Chondrocyte (in vitro differentiated cells): ENCODE data around the gene ERG. TPM values are rescaled to one million over a fixed set of nuclear protein-coding genes. Genes with fewer than 3 reads are reported as not detected.

Source experiments
- DNase-seq: peaks from one replicate; pipeline ENCODE4 v3.0.0; 2021; ENCODE audit warnings: mixed read lengths, low spot score
- H3K27ac Mint-ChIP-seq: one replicate; pipeline ENCODE4 v1.8.0; 2021; ENCODE audit warnings: mild to moderate bottlenecking, moderate library complexity, mixed read lengths; ENCODE audit not compliant: unreplicated experiment
- H3K27me3 Mint-ChIP-seq: 2 replicates; pipeline ENCODE4 v1.8.0; 2021; ENCODE audit warnings: low read depth, mixed read lengths
- H3K36me3 Mint-ChIP-seq: 2 replicates; pipeline ENCODE4 v1.8.0; 2021; ENCODE audit warnings: low read depth, mixed read lengths
- H3K4me1 Mint-ChIP-seq: 2 replicates; pipeline ENCODE4 v1.8.0; 2021; ENCODE audit warnings: low read depth, mild to moderate bottlenecking, mixed read lengths
- H3K4me3 Mint-ChIP-seq: one replicate; pipeline ENCODE4 v1.8.0; 2021; ENCODE audit warnings: mild to moderate bottlenecking, moderate library complexity, mixed read lengths; ENCODE audit not compliant: unreplicated experiment
- H3K9me3 Mint-ChIP-seq: 2 replicates; pipeline ENCODE4 v1.8.0; 2021; ENCODE audit warnings: low read depth, mixed read lengths
- CTCF ChIP-seq: fragments of 200-600 bp; sonication (generic); IDR thresholded peaks from 2 replicates; pipeline ENCODE4 v1.5.0; 2021; ENCODE audit warnings: antibody characterized with exemption, mild to moderate bottlenecking, moderate library complexity
- total RNA-seq: library from RNA; stranded (reverse); gene quantifications from 3 replicates; pipeline ENCODE4 v1.2.1, GENCODE V29; 2021

Gene ERG
- total RNA-seq, 1 donor from 2014 or later: 33.4 TPM

- Mint-ChIP-seq H3K27ac (no peak overlapping the region), H3K27me3 (no peaks in the 10 kb centered on the region), H3K36me3 (no peaks in the 10 kb centered on the region), H3K4me3 (no peak overlapping the region), H3K4me1 (peaks cover 63% of the 10 kb centered on the region), H3K9me3 (no peaks in the 10 kb centered on the region)
- DNase-seq: no peak
- no peak for TF ChIP-seq CTCF
Observed at GRCh38 chr21:38507374-38507942, 9.2 kb upstream of the ERG start.

- DNase-seq: no peak
- Mint-ChIP-seq H3K9me3 (no peaks in the 10 kb centered on the region), H3K36me3 (peaks cover 1% of the 10 kb centered on the region), H3K4me3 (peak overlapping the region; percentile 64), H3K4me1 (peaks cover 69% of the 10 kb centered on the region), H3K27ac (peak overlapping the region; percentile 83), H3K27me3 (no peaks in the 10 kb centered on the region)
- no peak for TF ChIP-seq CTCF
Observed at GRCh38 chr21:38506661-38507281, 8.5 kb upstream of the ERG start.

- no peak for DNase-seq
- Mint-ChIP-seq H3K4me3 (no peak overlapping the region), H3K9me3 (no peaks in the 10 kb centered on the region), H3K36me3 (peaks cover 4% of the 10 kb centered on the region), H3K4me1 (peaks cover 74% of the 10 kb centered on the region), H3K27ac (peak overlapping the region; percentile 83), H3K27me3 (no peaks in the 10 kb centered on the region)
- peak; percentile 96 for TF ChIP-seq CTCF
Observed at GRCh38 chr21:38505654-38506523, 7.6 kb upstream of the ERG start.

- H3K27me3 Mint-ChIP-seq: no peaks in the 10 kb centered on the region
- peak overlapping the region; percentile 74 for H3K27ac Mint-ChIP-seq
- H3K4me3 Mint-ChIP-seq: peak overlapping the region; percentile 39
- peaks cover 4% of the 10 kb centered on the region for H3K36me3 Mint-ChIP-seq
- no peaks in the 10 kb centered on the region for H3K9me3 Mint-ChIP-seq
- H3K4me1 Mint-ChIP-seq: peaks cover 70% of the 10 kb centered on the region
- TF ChIP-seq CTCF: no peak
- no peak for DNase-seq
Observed at GRCh38 chr21:38504066-38504465, 5.8 kb upstream of the ERG start.

- DNase-seq: no peak
- peaks cover 72% of the 10 kb centered on the region for H3K4me1 Mint-ChIP-seq
- no peaks in the 10 kb centered on the region for H3K27me3 Mint-ChIP-seq
- no peak for TF ChIP-seq CTCF
- peak overlapping the region; percentile 39 for H3K4me3 Mint-ChIP-seq
- H3K36me3 Mint-ChIP-seq: peaks cover 4% of the 10 kb centered on the region
- H3K27ac Mint-ChIP-seq: peak overlapping the region; percentile 74
- H3K9me3 Mint-ChIP-seq: no peaks in the 10 kb centered on the region
Observed at GRCh38 chr21:38503583-38503982, 5.3 kb upstream of the ERG start.
